ENCODE results near the gene SLCO3A1.

DNA sequence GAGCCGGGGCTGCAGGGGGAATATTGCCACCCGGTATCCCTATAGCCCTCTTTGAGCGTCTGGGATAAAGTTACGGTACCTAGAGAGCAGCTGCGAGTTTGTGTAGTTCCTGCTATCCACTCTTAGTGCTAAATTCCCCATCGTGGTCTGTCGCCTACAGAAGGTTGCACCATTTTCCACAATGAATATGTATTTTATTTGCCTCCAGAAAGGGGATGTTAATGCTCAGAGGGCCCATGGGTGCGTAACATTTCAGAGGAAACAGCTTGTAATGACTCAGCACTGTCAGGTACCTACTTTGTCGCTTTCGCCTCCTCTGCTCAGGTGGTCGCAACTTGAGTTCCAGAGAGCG lies 1.1 kb downstream of the SLCO3A1 start:
- TF ChIP-seq, protein P1, sequence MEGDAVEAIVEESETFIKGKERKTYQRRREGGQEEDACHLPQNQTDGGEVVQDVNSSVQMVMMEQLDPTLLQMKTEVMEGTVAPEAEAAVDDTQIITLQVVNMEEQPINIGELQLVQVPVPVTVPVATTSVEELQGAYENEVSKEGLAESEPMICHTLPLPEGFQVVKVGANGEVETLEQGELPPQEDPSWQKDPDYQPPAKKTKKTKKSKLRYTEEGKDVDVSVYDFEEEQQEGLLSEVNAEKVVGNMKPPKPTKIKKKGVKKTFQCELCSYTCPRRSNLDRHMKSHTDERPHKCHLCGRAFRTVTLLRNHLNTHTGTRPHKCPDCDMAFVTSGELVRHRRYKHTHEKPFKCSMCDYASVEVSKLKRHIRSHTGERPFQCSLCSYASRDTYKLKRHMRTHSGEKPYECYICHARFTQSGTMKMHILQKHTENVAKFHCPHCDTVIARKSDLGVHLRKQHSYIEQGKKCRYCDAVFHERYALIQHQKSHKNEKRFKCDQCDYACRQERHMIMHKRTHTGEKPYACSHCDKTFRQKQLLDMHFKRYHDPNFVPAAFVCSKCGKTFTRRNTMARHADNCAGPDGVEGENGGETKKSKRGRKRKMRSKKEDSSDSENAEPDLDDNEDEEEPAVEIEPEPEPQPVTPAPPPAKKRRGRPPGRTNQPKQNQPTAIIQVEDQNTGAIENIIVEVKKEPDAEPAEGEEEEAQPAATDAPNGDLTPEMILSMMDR (tag by site-specific recombination; IDR thresholded peaks at IDR 0.05) = no peak
- TF ChIP-seq YY1 (tag by site-specific recombination; IDR thresholded peaks at IDR 0.05) (no peak), ZNF133 (tag by site-specific recombination; IDR thresholded peaks at IDR 0.05) (no peak), MYNN (tag by site-specific recombination; IDR thresholded peaks at IDR 0.05; ENCODE audit: borderline replicate concordance) (no peak), ZSCAN30 (tag by site-specific recombination; IDR thresholded peaks at IDR 0.05) (no peak), PBX3 (CRISPR knock-in tag; IDR thresholded peaks at IDR 0.05) (no peak), TSHZ1 (tag by site-specific recombination; IDR thresholded peaks at IDR 0.05; ENCODE audit: borderline replicate concordance) (no peak), ZNF391 (tag by site-specific recombination; IDR thresholded peaks at IDR 0.05; ENCODE audit: borderline replicate concordance, low read depth) (no peak), ZNF530 (tag by site-specific recombination; IDR thresholded peaks at IDR 0.05; ENCODE audit: low read depth) (no peak), ZBTB7A (tag by site-specific recombination; IDR thresholded peaks at IDR 0.05; ENCODE audit: low read depth) (no peak), ZEB2 (tag by site-specific recombination; IDR thresholded peaks at IDR 0.05) (no peak)
- TF ChIP-seq, protein P2, sequence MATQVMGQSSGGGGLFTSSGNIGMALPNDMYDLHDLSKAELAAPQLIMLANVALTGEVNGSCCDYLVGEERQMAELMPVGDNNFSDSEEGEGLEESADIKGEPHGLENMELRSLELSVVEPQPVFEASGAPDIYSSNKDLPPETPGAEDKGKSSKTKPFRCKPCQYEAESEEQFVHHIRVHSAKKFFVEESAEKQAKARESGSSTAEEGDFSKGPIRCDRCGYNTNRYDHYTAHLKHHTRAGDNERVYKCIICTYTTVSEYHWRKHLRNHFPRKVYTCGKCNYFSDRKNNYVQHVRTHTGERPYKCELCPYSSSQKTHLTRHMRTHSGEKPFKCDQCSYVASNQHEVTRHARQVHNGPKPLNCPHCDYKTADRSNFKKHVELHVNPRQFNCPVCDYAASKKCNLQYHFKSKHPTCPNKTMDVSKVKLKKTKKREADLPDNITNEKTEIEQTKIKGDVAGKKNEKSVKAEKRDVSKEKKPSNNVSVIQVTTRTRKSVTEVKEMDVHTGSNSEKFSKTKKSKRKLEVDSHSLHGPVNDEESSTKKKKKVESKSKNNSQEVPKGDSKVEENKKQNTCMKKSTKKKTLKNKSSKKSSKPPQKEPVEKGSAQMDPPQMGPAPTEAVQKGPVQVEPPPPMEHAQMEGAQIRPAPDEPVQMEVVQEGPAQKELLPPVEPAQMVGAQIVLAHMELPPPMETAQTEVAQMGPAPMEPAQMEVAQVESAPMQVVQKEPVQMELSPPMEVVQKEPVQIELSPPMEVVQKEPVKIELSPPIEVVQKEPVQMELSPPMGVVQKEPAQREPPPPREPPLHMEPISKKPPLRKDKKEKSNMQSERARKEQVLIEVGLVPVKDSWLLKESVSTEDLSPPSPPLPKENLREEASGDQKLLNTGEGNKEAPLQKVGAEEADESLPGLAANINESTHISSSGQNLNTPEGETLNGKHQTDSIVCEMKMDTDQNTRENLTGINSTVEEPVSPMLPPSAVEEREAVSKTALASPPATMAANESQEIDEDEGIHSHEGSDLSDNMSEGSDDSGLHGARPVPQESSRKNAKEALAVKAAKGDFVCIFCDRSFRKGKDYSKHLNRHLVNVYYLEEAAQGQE (tag by site-specific recombination; IDR thresholded peaks at IDR 0.05) = no peak
